Measurements from ENCODE around the gene ART4. TPM values are rescaled to one million over a fixed set of nuclear protein-coding genes. Genes with fewer than 3 reads are reported as not detected.

Gene ART4
- total RNA-seq, 4 donors from 2014 or later = 0.35 to 0.95 TPM; not detected in 2

DNA sequence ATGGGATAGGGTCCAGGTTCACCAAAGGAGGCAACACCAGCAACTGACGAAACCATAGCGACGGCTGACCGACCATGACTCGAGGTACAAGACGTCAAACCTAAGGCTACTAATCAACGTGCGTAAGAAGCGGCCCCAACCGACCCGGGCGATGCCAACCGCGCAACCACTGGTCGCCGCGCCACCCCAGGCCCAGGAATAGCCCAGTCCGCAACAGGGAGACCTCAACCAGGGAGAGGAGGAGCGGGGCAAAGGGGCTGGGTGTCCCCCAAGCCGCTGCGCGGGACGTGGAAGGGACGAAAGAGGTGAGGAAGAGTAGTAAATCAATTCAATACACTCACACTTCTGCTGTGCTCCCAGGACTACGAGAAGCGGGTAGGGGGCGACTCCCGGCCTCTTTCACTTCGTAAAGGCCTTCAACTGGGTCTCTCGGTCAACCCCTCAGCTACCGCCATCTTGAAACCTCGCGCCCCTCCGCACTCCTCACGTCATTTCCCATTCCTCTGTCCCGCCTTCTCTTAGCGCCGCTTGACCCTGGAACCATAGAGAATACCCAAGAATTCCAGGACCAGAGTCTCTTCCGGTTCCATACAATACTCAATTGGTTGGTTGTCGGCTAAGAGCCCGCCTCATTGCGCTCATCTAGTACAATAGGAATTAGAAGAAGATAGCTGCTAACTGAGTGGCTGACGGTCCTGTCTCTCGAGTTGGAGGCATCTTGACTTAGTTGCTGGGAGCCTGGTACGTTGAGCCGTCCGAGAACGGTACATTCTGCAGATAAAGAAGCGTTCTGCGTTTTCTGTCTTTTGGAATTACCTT, 40.1 kb downstream of the ART4 start, which contains the start of the genes C12orf60 and WBP11:
C12orf60 (plus strand) TSS at position 660 of the 819 bp plus-strand sequence. CDS start 19,266 bp downstream, outside the sequence.
WBP11 (minus strand) TSS at position 468 of the 819 bp plus-strand sequence. CDS start 2,095 bp downstream, outside the sequence.
- H3K36me3 ChIP-seq = peaks cover 0 to 17% (median 8%) of the 10 kb centered on the region in 3 donors
- DNase-seq = peak; percentile 82
- TF ChIP-seq, protein P1, sequence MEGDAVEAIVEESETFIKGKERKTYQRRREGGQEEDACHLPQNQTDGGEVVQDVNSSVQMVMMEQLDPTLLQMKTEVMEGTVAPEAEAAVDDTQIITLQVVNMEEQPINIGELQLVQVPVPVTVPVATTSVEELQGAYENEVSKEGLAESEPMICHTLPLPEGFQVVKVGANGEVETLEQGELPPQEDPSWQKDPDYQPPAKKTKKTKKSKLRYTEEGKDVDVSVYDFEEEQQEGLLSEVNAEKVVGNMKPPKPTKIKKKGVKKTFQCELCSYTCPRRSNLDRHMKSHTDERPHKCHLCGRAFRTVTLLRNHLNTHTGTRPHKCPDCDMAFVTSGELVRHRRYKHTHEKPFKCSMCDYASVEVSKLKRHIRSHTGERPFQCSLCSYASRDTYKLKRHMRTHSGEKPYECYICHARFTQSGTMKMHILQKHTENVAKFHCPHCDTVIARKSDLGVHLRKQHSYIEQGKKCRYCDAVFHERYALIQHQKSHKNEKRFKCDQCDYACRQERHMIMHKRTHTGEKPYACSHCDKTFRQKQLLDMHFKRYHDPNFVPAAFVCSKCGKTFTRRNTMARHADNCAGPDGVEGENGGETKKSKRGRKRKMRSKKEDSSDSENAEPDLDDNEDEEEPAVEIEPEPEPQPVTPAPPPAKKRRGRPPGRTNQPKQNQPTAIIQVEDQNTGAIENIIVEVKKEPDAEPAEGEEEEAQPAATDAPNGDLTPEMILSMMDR (IDR thresholded peaks at IDR 0.05) = no peak
- peak in 2 of 4 donors; percentile 43 to 78 for TF ChIP-seq POLR2A (IDR thresholded peaks at IDR 0.05)
- H3K27me3 ChIP-seq = no peaks in the 10 kb centered on the region
- intact Hi-C loops (cut with DNase I) = no loop called here
- peak within 1 kb of the TSS; percentile 87 to 98 (median 96) for H3K27ac ChIP-seq
- H3K9me3 ChIP-seq = no peaks in the 10 kb centered on the region
- peaks cover 4 to 38% (median 11%) of the 10 kb centered on the region in 3 donors for H3K4me1 ChIP-seq
- H3K4me3 ChIP-seq = peak within 1 kb of the TSS; percentile 68 to 95 (median 88)
- 0 to 1% methylated on average over 31 to 34 of the region's 50 CpGs for WGBS, 2 donors

DNA sequence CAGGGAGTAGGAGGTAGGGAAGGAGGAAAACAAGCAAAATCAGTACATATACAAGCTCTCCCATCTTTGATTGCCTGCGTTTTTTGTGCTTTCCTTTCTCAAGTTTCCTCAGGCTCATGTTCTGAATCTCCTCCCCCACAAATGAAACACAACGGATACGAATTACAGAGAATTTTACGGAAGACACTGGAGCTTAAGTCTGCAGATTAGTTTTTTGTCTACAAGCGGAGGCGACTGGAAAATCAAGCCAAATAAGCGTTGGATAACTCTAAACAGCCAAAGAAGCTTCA, 40.7 kb downstream of the ART4 start:
- Histone ChIP-seq H3K9me3 (no peaks in the 10 kb centered on the region), H3K27ac (peak overlapping the region; percentile 87 to 98 (median 96)), H3K4me3 (peak overlapping the region; percentile 68 to 95 (median 88)), H3K27me3 (no peaks in the 10 kb centered on the region), H3K4me1 (peaks cover 4 to 38% (median 11%) of the 10 kb centered on the region in 3 donors), H3K36me3 (peaks cover 0 to 22% (median 14%) of the 10 kb centered on the region in 3 donors)
- no peak for TF ChIP-seq POLR2A (IDR thresholded peaks at IDR 0.05)
- TF ChIP-seq, protein P1 (IDR thresholded peaks at IDR 0.05) = no peak
- intact Hi-C loops (cut with DNase I) = no loop called here
- WGBS, 2 donors = 0% methylated on average over 5 of the region's 7 CpGs
- DNase-seq = no peak

DNA sequence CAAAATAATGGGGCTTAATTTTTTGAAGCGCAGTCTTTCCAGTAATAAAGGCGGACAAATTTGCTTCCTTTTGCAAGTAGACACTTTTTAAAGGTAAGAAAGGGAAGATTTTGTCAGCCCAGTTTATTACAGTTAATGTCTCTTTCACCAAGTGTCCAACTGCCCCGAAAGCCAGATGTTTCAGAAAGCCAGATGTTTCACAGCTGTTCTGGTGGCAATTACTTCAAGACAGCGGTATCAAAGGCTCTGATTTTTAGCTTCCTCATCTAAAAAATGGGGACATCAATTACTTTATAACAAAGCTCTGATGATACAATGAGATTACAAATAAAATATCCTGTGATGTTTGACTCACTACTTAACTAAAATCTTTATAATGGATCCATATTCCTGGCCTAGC, 41.1 kb downstream of the ART4 start:
- Histone ChIP-seq H3K4me3 (peak overlapping the region; percentile 68 to 95 (median 88)), H3K4me1 (peaks cover 4 to 38% (median 11%) of the 10 kb centered on the region in 3 donors), H3K27me3 (no peaks in the 10 kb centered on the region), H3K36me3 (peaks cover 0 to 26% (median 16%) of the 10 kb centered on the region in 3 donors), H3K27ac (peak overlapping the region in 2 of 4 donors; percentile 96), H3K9me3 (no peaks in the 10 kb centered on the region)
- intact Hi-C loops (cut with DNase I) = no loop called here
- WGBS, 2 donors = 63 to 66% methylated on average over 4 of the region's 4 CpGs
- DNase-seq = no peak
- TF ChIP-seq, protein P1 (IDR thresholded peaks at IDR 0.05) = no peak
- TF ChIP-seq POLR2A (IDR thresholded peaks at IDR 0.05) = no peak

DNA sequence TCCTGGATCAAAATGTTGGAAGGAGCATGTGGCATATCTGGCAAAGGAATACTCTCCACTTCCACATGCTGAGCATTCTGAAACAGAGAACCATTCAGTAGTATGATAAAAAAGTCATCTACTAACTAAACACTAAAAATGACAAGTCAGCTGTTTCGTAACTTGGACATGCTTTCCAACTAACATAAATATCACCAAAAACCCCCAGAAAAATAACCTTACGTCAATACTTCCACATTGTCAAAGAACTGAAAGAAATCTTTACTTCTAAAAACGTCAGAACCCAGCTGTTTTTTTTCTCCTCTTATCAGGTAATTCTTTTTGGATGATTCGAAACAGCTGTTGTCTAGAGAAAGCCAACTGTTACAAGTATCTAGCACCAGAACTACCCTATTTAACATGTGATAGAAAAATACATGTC, 48.3 kb downstream of the ART4 start:
- Histone ChIP-seq H3K4me1 (no peaks in the 10 kb centered on the region), H3K9me3 (no peaks in the 10 kb centered on the region), H3K27me3 (no peaks in the 10 kb centered on the region), H3K4me3 (no peak overlapping the region), H3K36me3 (peaks cover 0 to 98% (median 39%) of the 10 kb centered on the region in 3 donors), H3K27ac (no peak overlapping the region)
- WGBS, 2 donors = 66 to 77% methylated on average over 4 of the region's 4 CpGs
- intact Hi-C loops (cut with DNase I) = no loop called here
- DNase-seq = no peak
- TF ChIP-seq, protein P1 (IDR thresholded peaks at IDR 0.05) = no peak
- TF ChIP-seq POLR2A (IDR thresholded peaks at IDR 0.05) = no peak

DNA sequence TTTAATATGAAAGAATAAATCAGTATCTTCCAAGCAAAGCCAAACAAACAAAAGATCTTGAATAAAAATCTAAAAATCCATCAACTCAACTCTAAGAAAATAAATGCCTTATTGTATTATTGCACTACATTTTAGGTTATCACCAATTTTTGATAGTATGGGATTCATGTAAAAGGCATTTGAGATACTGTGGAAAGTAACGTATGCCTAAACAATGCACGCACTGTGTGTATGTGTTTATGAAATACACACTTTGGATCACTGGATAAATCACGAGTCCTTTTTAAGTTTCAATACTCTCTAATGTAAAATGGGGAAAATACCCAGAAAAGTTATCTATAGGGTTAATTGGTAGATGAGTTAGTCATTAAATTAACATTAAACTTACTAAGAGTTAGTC, 57.8 kb downstream of the ART4 start:
- DNase-seq = no peak
- intact Hi-C loops (cut with DNase I) = no loop called here
- TF ChIP-seq, protein P1 (IDR thresholded peaks at IDR 0.05) = no peak
- no peak for TF ChIP-seq POLR2A (IDR thresholded peaks at IDR 0.05)
- no peak overlapping the region for H3K27ac ChIP-seq
- WGBS, 2 donors = 92% methylated on average over 3 of the region's 3 CpGs
- no peaks in the 10 kb centered on the region for H3K9me3 ChIP-seq
- H3K4me1 ChIP-seq = no peaks in the 10 kb centered on the region
- no peak overlapping the region for H3K4me3 ChIP-seq
- H3K36me3 ChIP-seq = peaks cover 5 to 68% (median 42%) of the 10 kb centered on the region in 3 donors
- H3K27me3 ChIP-seq = no peaks in the 10 kb centered on the region
